Endothelial cell of umbilical vein (primary cell): Measurements from ENCODE around the gene CHID1. TPM values are rescaled to one million over a fixed set of nuclear protein-coding genes. Genes with fewer than 3 reads are reported as not detected.

ENCODE experiments used
- BruUV-seq: library from RNA; stranded (reverse); fragments of 400-500 nt; replicated peaks from 2 replicates; lab custom pipeline; 2021; lab: Mats Ljungman, UMichigan
- CTCF ChIA-PET: fragments of 300-600, 350-600 bp; sonication (Branson Sonifier 250); formaldehyde crosslinking; loops from one replicate; lab custom pipeline; 2021; ENCODE audit warnings: antibody characterized with exemption, inconsistent platforms; lab: Charles Lee
- POLR2A ChIA-PET: fragments of 300-600, 350-600 bp; sonication (Branson Sonifier 250); formaldehyde crosslinking; loops from one replicate; lab custom pipeline; 2021; ENCODE audit warnings: antibody characterized with exemption, inconsistent platforms; lab: Charles Lee
- DNase-seq: peaks from one replicate; pipeline ENCODE4 v3.0.0-alpha.2; 2011; ENCODE audit warnings: low read depth, low spot score
- FAIRE-seq: peaks from 2 replicates; lab custom pipeline; 2011; peaks lifted over from hg19 to GRCh38; lab: Jason Lieb, UNC
- H2AFZ ChIP-seq: 2 replicates; pipeline ENCODE4 v1.6.0; 2012; ENCODE audit warnings: low read depth, low read length, control low read depth, inconsistent platforms
- H3K27ac ChIP-seq: 2 replicates; pipeline ENCODE4 v1.5.1; 2011; ENCODE audit warnings: low read depth, mild to moderate bottlenecking, control low read depth, low read length, moderate library complexity; ENCODE audit not compliant: insufficient read depth
- H3K27me3 ChIP-seq, 2 experiments: 2 replicates each; pipeline versions ENCODE4 v1.6.0 to v1.6.1; 2011; ENCODE audit warnings: low read length in 2 of 2, mixed read lengths in 1 of 2; ENCODE audit not compliant: control insufficient read depth in 2 of 2, insufficient read depth in 2 of 2
- H3K36me3 ChIP-seq, 2 experiments: 2 replicates in 1 of 2; 3 replicates in 1 of 2; pipeline ENCODE4 v1.5.1; 2011; ENCODE audit warnings: low read length in 2 of 2, mild to moderate bottlenecking in 1 of 2, moderate library complexity in 1 of 2; ENCODE audit not compliant: control insufficient read depth in 2 of 2, insufficient read depth in 2 of 2; ENCODE audit errors: extremely low read depth in 1 of 2
- H3K4me1 ChIP-seq: 3 replicates; pipeline ENCODE4 v1.5.1; 2011; ENCODE audit warnings: mild to moderate bottlenecking, low read length; ENCODE audit not compliant: control insufficient read depth, insufficient read depth; ENCODE audit errors: extremely low read depth
- H3K4me2 ChIP-seq: 2 replicates; pipeline ENCODE4 v1.6.1; 2011; ENCODE audit warnings: low read length, control low read depth, mixed read lengths; ENCODE audit not compliant: insufficient read depth
- H3K4me3 ChIP-seq, 3 experiments: fragments of 200-600 bp in 1 of 3; sonication (generic), shearing (Covaris generic) in 1 of 3; replicated peaks in 1 of 3; 2 replicates each; pipeline ENCODE4 v1.5.1; 2011 to 2016; ENCODE audit warnings: control low read depth in 3 of 3, low read length in 3 of 3, mild to moderate bottlenecking in 2 of 3, inconsistent platforms in 1 of 3, low read depth in 1 of 3, moderate library complexity in 1 of 3; ENCODE audit not compliant: insufficient read depth in 1 of 3
- H3K79me2 ChIP-seq: 2 replicates; pipeline ENCODE4 v1.6.0; 2012; ENCODE audit warnings: low read length, inconsistent platforms; ENCODE audit not compliant: control insufficient read depth, insufficient read depth
- H3K9ac ChIP-seq: replicated peaks from 2 replicates; pipeline ENCODE3; 2011; ENCODE audit warnings: low read length, control low read depth; ENCODE audit not compliant: insufficient read depth; ENCODE audit errors: extremely low read depth
- H3K9me1 ChIP-seq: replicated peaks from 3 replicates; pipeline ENCODE4 v1.6.0; 2011; ENCODE audit warnings: mild to moderate bottlenecking, low read length; ENCODE audit not compliant: control insufficient read depth, insufficient read depth; ENCODE audit errors: extremely low read depth
- H3K9me3 ChIP-seq: replicated peaks from 2 replicates; pipeline ENCODE4 v1.5.1; 2012; ENCODE audit warnings: low read length, inconsistent platforms; ENCODE audit not compliant: control insufficient read depth, insufficient read depth
- H4K20me1 ChIP-seq: replicated peaks from 2 replicates; pipeline ENCODE3; 2011; ENCODE audit warnings: mild to moderate bottlenecking, low read length; ENCODE audit not compliant: control insufficient read depth, insufficient read depth; ENCODE audit errors: extremely low read depth
- EZH2 ChIP-seq: IDR thresholded peaks from 2 replicates; pipeline ENCODE4 v1.6.1; 2012; ENCODE audit warnings: borderline replicate concordance, low read depth, mild to moderate bottlenecking, moderate library complexity, low read length, inconsistent platforms; ENCODE audit not compliant: severe bottlenecking
- FOS ChIP-seq: IDR thresholded peaks from 2 replicates; pipeline ENCODE4 v1.6.1; 2011; ENCODE audit warnings: mild to moderate bottlenecking, low read length, moderate library complexity, borderline replicate concordance; ENCODE audit not compliant: insufficient read depth
- GATA2 ChIP-seq: IDR thresholded peaks from 2 replicates; pipeline ENCODE4 v1.7.0; 2011; ENCODE audit warnings: low read depth, mild to moderate bottlenecking, moderate library complexity, mixed read lengths, low read length; ENCODE audit not compliant: insufficient read length, insufficient read depth
- JUN ChIP-seq: IDR thresholded peaks from 2 replicates; pipeline ENCODE4 v1.6.1; 2011; ENCODE audit warnings: borderline replicate concordance, low read depth; ENCODE audit not compliant: insufficient read length, insufficient read depth
- MYC ChIP-seq: IDR thresholded peaks from one replicate; pipeline ENCODE4 v1.6.1; 2011; ENCODE audit warnings: mild to moderate bottlenecking, low read depth, low read length
- POLR2A ChIP-seq: IDR thresholded peaks from 2 replicates; pipeline ENCODE4 v1.6.1; 2012; ENCODE audit warnings: low read depth, mild to moderate bottlenecking, control low read depth, low read length
- POLR2AphosphoS5 ChIP-seq: IDR thresholded peaks from 2 replicates; pipeline ENCODE4 v1.6.1; 2012; ENCODE audit warnings: low read depth, mild to moderate bottlenecking, control low read depth, low read length, moderate library complexity; ENCODE audit not compliant: insufficient read depth
- dilution Hi-C: fragments of 300-500 bp; cut with MboI; formaldehyde crosslinking; loops from one replicate; pipeline ENCODE4 v1.15.0; 2019; ENCODE audit warnings: low sequenced_read_pairs; ENCODE audit not compliant: extremely low pct_ligation_motif_present
- intact Hi-C: fragments of 100-400 bp; cut with micrococcal nuclease; formaldehyde crosslinking; loops from one replicate; pipeline ENCODE4 v1.10.0; 2022
- polyA plus RNA-seq, 4 experiments: library from polyadenylated mRNA; depleted of rRNA in 3 of 4; stranded (reverse) in 3 of 4; unstranded in 1 of 4; fragments of >200 nt; gene quantifications; 2 replicates each; pipeline versions ENCODE4 v1.2.1 to v1.2.3, GENCODE V29; 2011 to 2012; ENCODE audit warnings: missing spikeins in 1 of 4
- total RNA-seq: library from RNA; stranded (reverse); gene quantifications from 2 replicates; pipeline ENCODE4 v1.2.3, GENCODE V29; 2021
- TF ChIP-seq, protein P1 (sequence below): IDR thresholded peaks from 2 replicates; pipeline ENCODE4 v1.6.1; 2011; ENCODE audit not compliant: insufficient read depth, insufficient read length
- TF ChIP-seq, protein P2 (sequence below), 2 donors: IDR thresholded peaks; 1 replicate in 1 of 2; 2 replicates in 1 of 2; pipeline ENCODE4 v1.5.1; 2011; ENCODE audit warnings: low read length in 2 of 2, mild to moderate bottlenecking in 2 of 2, moderate library complexity in 2 of 2, control low read depth in 1 of 2, inconsistent platforms in 1 of 2, low read depth in 1 of 2; ENCODE audit not compliant: insufficient read depth in 1 of 2; ENCODE audit errors: extremely low read depth in 1 of 2

The CHID1 gene
- total and polyA plus RNA-seq, 2 donors (not counting 3 experiments of a cell fraction or from before 2014, with no cell fraction given), result 89.8 to 107 TPM

DNA sequence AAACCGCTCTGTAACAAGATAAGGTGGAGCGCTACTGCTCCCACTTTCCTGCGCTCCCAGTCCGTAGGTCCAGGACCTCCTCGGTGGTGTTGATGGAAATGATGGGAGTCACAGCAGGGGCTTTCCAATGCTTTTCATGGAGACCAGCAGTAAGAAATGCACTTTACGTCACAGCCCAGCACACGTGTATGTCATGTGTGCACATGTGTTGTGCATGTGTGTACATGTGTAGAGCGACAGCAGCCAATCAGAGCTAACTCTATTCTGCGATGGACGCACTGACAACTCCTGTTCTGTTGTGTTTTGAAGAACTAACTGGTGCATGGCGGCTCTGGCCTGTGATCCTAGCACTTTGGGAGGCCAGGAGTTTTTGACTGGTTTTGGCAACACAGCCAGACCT is 1.2 kb downstream of the CHID1 start:
- H3K4me3 ChIP-seq, result no peak overlapping the region
- no peak for FAIRE-seq
- POLR2A ChIA-PET, result no interaction called here

More for the DNA sequence above, 1.2 kb downstream of the CHID1 start:
- no TSS peak for BruUV-seq
- Histone ChIP-seq H2AFZ (no peak overlapping the region), H3K9me3 (no peaks in the 10 kb centered on the region), H3K9ac (no peak overlapping the region), H3K79me2 (peaks cover 17% of the 10 kb centered on the region), H3K27ac (no peak overlapping the region), H3K27me3 (no peaks in the 10 kb centered on the region), H4K20me1 (no peaks in the 10 kb centered on the region), H3K36me3 (peaks cover 0 to 3% of the 10 kb centered on the region in 2 experiments), H3K4me1 (peaks cover 8% of the 10 kb centered on the region), H3K4me2 (peak overlapping the region; percentile 70), H3K9me1 (no peaks in the 10 kb centered on the region)
- dilution Hi-C loops (no loop called here), intact Hi-C loops (no loop called here)
- CTCF ChIA-PET, result interaction anchor here (1.5 kb wide), 1 partner anchor 10 kb away, joined by 6 read pairs; no protein-coding TSS in a partner anchor
- TF ChIP-seq GATA2, result no peak
- TF ChIP-seq POLR2A, result no peak
- no peak for TF ChIP-seq EZH2
- TF ChIP-seq, protein P1, sequence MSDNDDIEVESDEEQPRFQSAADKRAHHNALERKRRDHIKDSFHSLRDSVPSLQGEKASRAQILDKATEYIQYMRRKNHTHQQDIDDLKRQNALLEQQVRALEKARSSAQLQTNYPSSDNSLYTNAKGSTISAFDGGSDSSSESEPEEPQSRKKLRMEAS, result no peak
- TF ChIP-seq MYC, result no peak
- no peak for TF ChIP-seq JUN
- TF ChIP-seq POLR2AphosphoS5, result no peak
- no peak for TF ChIP-seq FOS
- TF ChIP-seq, protein P2, sequence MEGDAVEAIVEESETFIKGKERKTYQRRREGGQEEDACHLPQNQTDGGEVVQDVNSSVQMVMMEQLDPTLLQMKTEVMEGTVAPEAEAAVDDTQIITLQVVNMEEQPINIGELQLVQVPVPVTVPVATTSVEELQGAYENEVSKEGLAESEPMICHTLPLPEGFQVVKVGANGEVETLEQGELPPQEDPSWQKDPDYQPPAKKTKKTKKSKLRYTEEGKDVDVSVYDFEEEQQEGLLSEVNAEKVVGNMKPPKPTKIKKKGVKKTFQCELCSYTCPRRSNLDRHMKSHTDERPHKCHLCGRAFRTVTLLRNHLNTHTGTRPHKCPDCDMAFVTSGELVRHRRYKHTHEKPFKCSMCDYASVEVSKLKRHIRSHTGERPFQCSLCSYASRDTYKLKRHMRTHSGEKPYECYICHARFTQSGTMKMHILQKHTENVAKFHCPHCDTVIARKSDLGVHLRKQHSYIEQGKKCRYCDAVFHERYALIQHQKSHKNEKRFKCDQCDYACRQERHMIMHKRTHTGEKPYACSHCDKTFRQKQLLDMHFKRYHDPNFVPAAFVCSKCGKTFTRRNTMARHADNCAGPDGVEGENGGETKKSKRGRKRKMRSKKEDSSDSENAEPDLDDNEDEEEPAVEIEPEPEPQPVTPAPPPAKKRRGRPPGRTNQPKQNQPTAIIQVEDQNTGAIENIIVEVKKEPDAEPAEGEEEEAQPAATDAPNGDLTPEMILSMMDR (IDR thresholded peaks at IDR 0.05; ENCODE audit: extremely low read depth in 1 of 2, insufficient read depth in 1 of 2, low read depth in 1 of 2, low read length in 2 of 2), result no peak
- DNase-seq, result no peak
